Effector memory CD4-positive, alpha-beta T cell (primary cell): Measurements from ENCODE around the gene BAG3.

ENCODE experiments used
- DNase-seq, 3 donors: peaks; one replicate each; pipeline ENCODE4 v3.0.0-alpha.2; 2020
- H3K27ac ChIP-seq: 2 replicates; pipeline ENCODE4 v1.7.0; 2013; ENCODE audit warnings: mild to moderate bottlenecking, low read length, moderate library complexity; ENCODE audit not compliant: insufficient read depth, poor library complexity, severe bottlenecking
- H3K27me3 ChIP-seq: replicated peaks from 2 replicates; pipeline ENCODE4 v1.7.0; 2013; ENCODE audit warnings: mild to moderate bottlenecking, low read length; ENCODE audit not compliant: insufficient read depth, control insufficient read depth, poor library complexity, severe bottlenecking
- H3K36me3 ChIP-seq: 2 replicates; pipeline ENCODE4 v1.7.0; 2013; ENCODE audit warnings: mild to moderate bottlenecking, low read length, moderate library complexity; ENCODE audit not compliant: control insufficient read depth, insufficient read depth
- H3K4me1 ChIP-seq: 2 replicates; pipeline ENCODE4 v1.7.0; 2013; ENCODE audit warnings: low read length, mild to moderate bottlenecking; ENCODE audit not compliant: control insufficient read depth, insufficient read depth, poor library complexity, severe bottlenecking
- H3K4me3 ChIP-seq: 2 replicates; pipeline ENCODE4 v1.7.0; 2013; ENCODE audit warnings: low read length, low read depth, mild to moderate bottlenecking; ENCODE audit not compliant: insufficient read depth, poor library complexity, severe bottlenecking
- H3K9me3 ChIP-seq: 2 replicates; pipeline ENCODE4 v1.7.0; 2013; ENCODE audit warnings: mild to moderate bottlenecking, low read length, moderate library complexity; ENCODE audit not compliant: control insufficient read depth

The BAG3 gene

GRCh38 chr10:119689016-119689580 lies 37.9 kb downstream of the BAG3 start:
- no peak for DNase-seq
- Histone ChIP-seq H3K4me1 (no peaks in the 10 kb centered on the region), H3K36me3 (no peaks in the 10 kb centered on the region), H3K27me3 (no peaks in the 10 kb centered on the region), H3K9me3 (no peaks in the 10 kb centered on the region), H3K27ac (no peak overlapping the region), H3K4me3 (no peak overlapping the region)

DNA sequence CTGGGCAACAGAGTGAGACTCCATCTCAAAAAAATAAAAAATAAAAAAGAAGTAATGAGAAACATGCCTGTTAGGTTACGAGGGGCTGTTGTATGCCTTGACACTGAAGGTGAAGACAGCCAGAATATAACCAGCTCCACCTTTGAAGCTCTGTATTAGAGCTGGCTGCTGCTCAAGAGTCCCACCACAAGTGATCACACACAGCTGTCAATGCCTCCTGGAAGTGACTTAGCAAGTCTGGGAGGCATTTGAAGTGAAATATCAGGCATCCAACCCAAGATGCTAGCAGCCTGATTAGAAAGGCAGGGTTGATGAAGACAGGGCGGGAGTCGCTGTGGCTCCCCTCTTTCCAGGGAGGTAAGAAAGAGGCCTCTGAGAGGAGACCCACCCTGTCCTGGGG lies 40.5 kb downstream of the BAG3 start:
- DNase-seq: no peak
- Histone ChIP-seq H3K36me3 (no peaks in the 10 kb centered on the region), H3K27ac (no peak overlapping the region), H3K4me3 (no peak overlapping the region), H3K27me3 (no peaks in the 10 kb centered on the region), H3K9me3 (no peaks in the 10 kb centered on the region), H3K4me1 (no peaks in the 10 kb centered on the region)

DNA sequence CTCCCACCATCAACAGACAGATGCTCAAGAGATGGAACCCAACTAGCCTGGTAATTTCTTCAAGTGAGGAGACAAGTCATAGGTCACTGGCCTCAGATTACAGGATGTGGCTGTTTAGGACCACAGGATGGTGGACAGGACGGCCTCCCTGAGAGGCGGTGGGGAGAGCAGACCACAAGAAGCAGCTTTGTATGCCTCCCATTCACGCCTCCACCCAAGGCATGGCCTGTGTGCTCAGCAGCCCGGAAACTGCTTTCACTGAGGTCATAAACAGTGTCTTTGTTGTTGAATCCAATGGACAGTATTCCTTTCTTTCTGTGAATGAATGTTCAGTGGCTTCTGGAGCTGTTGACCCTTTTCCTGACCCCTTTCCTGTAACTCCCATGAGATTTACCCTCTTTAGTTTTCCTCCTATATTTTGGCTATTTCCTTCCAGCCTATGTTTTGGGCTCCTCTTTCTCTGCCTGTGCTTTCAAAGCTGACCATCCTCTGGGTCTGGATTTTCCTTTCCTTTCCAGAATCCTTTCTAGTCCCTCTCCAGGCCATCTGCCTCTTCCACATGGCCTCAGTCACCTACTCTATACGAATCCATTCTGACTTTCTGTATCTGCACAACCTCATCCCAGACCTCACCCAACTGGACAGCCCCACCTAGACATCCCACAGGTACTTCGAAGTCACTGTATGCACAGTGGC lies 42.2 kb downstream of the BAG3 start:
- Histone ChIP-seq H3K9me3 (no peaks in the 10 kb centered on the region), H3K27me3 (no peaks in the 10 kb centered on the region), H3K36me3 (no peaks in the 10 kb centered on the region), H3K4me3 (no peak overlapping the region), H3K4me1 (no peaks in the 10 kb centered on the region), H3K27ac (no peak overlapping the region)
- DNase-seq: no peak

DNA sequence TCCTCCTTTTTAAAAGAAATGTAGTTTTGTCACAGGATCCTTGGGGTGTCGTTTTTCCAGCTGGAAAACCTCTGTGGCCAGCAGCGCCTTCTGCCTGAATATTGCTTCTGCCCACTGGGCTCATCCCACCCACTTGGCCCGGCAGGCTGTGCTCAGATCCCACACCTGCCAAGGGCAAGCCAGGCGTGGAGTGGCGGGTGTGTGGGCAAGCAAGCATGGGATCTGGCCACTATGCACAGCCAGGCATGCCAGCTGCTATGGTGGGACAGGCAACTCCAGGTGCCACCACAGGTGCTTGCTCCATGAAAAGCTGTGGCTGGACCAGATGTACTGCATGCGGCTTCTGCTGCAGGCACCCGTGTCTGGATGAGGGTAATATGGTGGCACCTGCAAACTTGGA lies 43.4 kb downstream of the BAG3 start:
- H3K9me3 ChIP-seq: no peaks in the 10 kb centered on the region
- H3K27ac ChIP-seq: no peak overlapping the region
- H3K27me3 ChIP-seq: no peaks in the 10 kb centered on the region
- no peak overlapping the region for H3K4me3 ChIP-seq
- H3K4me1 ChIP-seq: no peaks in the 10 kb centered on the region
- H3K36me3 ChIP-seq: no peaks in the 10 kb centered on the region
- DNase-seq: no peak

DNA sequence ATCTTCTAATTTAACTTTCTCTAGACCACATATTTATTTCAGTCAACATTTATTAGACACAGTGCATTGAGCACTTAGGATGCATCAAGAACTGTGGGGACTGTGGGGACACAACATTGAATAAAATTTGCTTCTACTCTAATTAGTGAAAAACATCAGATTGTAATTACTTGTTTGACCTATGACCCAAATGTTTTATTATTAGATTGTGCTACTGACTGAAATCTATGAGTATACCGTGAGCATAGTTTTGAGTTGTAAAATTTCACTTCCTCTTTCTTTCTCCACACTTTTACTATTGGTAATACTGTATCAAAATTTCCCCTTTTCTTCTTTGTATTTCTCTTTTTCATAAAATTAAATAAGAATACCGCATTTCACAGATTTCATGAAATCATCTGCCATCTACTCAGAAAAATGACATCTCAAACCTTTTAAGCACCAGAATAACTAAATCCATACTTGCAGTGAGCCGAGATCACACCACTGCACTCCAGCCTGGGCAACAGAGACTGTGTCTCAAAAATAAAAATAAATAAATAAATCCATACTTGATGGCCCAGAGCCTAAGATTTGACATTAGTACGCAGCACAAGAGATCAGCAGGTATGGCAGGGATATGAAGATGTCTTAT lies 49.3 kb downstream of the BAG3 start:
- no peaks in the 10 kb centered on the region for H3K27me3 ChIP-seq
- DNase-seq: no peak
- H3K4me1 ChIP-seq: no peaks in the 10 kb centered on the region
- no peak overlapping the region for H3K27ac ChIP-seq
- no peaks in the 10 kb centered on the region for H3K36me3 ChIP-seq
- H3K4me3 ChIP-seq: no peak overlapping the region
- no peaks in the 10 kb centered on the region for H3K9me3 ChIP-seq

DNA sequence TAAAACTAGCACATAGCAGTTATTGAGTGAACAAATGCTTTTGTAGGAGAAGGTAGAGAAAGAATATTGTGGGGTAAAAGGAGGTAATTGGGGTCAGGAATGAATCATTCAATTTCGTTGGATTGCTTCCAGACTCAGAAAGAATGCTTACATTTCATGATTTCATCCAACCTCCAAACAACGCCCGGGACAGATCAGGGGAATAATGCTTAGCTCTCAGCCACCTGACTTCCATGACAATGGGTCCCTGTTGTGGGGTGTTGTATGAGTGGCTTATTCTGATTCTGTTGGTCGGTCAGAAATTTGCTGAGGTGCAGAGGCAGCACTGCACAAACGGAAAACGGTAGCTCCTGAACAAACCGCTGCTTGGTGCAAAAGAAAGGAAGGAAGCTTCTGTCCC lies 50.7 kb downstream of the BAG3 start:
- Histone ChIP-seq H3K27me3 (no peaks in the 10 kb centered on the region), H3K27ac (no peak overlapping the region), H3K9me3 (no peaks in the 10 kb centered on the region), H3K4me3 (no peak overlapping the region), H3K4me1 (no peaks in the 10 kb centered on the region), H3K36me3 (no peaks in the 10 kb centered on the region)
- no peak for DNase-seq

GRCh38 chr10:119702583-119702982 lies 51.4 kb downstream of the BAG3 start:
- H3K9me3 ChIP-seq: no peaks in the 10 kb centered on the region
- no peaks in the 10 kb centered on the region for H3K27me3 ChIP-seq
- no peak overlapping the region for H3K4me3 ChIP-seq
- H3K36me3 ChIP-seq: no peaks in the 10 kb centered on the region
- DNase-seq: no peak
- no peak overlapping the region for H3K27ac ChIP-seq
- no peaks in the 10 kb centered on the region for H3K4me1 ChIP-seq

- Histone ChIP-seq H3K4me1 (no peaks in the 10 kb centered on the region), H3K4me3 (no peak overlapping the region), H3K27me3 (no peaks in the 10 kb centered on the region), H3K36me3 (no peaks in the 10 kb centered on the region), H3K9me3 (no peaks in the 10 kb centered on the region), H3K27ac (no peak overlapping the region)
- no peak for DNase-seq
Observed at GRCh38 chr10:119703903-119704508, 52.8 kb downstream of the BAG3 start.

DNA sequence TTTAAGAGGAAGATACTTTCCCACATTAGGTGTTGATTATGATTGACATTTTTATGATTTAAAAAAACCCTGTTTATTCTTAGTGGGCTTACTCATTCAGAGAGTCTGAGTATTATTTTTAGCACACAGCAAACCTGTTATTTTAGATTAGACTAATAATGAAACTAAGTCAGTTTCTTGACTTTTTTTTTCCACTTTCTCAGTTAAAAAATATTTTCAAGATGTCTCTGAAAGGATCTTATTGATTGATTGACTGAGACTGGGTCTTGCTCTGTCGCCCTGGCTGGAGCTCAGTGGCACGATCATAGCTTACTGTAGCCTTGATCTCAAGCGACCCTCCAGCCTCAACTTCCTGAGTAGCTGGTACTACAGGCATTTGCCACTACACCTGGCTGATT lies 54.3 kb downstream of the BAG3 start:
- H3K4me3 ChIP-seq: no peak overlapping the region
- no peak overlapping the region for H3K27ac ChIP-seq

More for the DNA sequence above, 54.3 kb downstream of the BAG3 start:
- Histone ChIP-seq H3K9me3 (no peaks in the 10 kb centered on the region), H3K27me3 (no peaks in the 10 kb centered on the region), H3K4me1 (no peaks in the 10 kb centered on the region), H3K36me3 (no peaks in the 10 kb centered on the region)
- DNase-seq: no peak
